Limb (tissue), 2 donors: ENCODE results near the gene FNIP2.
"Not testable (repeated sequence)": the region's sequence is repeated elsewhere in the genome, so short reads cannot be mapped to it uniquely, and the experiment has no call there.

ENCODE experiments used
- DNase-seq, 2 donors: peaks; one replicate each; pipeline ENCODE4 v3.0.0-alpha.2; 2016; ENCODE audit errors: extremely low spot score in 2 of 2

Gene FNIP2

DNA sequence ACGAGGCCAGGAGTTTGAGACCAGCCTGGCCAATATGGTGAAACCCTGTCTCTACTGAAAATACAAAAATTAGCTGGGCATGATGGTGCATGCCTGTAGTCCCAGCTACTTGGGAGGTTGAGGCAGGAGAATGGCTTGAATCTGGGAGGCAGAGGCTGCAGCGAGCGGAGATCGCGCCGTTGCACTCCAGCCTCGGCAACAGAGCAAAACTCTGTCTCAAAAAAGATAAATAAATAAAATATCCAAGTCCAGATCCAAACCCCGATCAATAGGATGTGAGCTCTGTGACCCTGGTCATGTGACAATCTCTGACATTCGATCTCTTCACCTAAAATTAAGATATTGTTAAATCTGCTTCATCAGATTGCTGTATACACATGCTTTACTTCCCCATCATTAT, 187.5 kb downstream of the FNIP2 start:
- DNase-seq = not testable (repeated sequence)

DNA sequence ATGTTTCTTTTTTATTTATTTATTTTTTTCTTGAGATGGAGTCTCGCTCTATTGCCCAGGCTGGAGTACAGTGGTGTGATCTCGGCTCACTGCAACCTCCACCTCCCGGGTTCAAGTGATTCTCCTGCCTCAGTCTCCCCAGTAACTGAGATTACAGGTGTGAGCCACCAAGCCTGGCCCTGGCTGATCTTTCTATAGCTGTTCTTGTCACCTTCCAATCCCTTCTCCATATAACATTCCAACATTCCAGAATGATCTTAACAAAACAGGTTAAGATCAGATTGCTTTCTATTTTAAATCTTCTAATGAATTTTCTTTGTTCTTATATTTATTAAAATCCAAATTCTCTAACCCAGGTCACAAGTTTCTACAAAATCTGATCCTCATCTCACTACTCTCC, 188.1 kb downstream of the FNIP2 start:
- DNase-seq = not testable (repeated sequence)
